Measurements from ENCODE around the gene KLHL14. TPM values are rescaled to one million over a fixed set of nuclear protein-coding genes. Genes with fewer than 3 reads are reported as not detected.

The KLHL14 gene
- total RNA-seq, 4 donors from 2014 or later: 0.27 to 1.2 (median 0.33) TPM

DNA sequence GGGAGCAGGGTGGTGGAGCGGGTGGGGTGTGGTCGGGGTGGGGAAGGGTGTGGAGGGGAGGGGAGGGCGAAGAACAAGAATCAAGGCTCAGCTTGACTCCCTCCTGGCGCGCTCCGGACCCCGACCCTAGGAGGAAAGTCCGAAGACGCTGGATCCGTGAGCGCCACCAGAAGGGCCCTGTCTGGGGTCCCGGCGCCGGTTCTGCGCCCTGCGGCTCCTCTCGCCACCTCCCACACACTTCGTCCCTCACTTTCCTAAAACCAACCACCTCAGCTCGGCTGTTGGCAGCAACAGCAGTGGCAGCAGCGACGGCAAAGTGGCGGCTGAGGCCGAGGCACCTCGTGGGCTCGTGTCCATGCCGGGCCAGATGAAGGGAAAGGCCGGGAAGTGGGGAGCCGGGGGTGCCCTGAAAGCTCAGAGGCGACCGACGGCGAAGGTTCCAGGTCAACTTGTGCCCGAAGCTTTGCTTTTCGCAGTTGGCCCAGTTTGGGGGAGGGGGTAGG lies 2.1 kb downstream of the KLHL14 start:
- peak; percentile 11 for ATAC-seq
- no peaks in the 10 kb centered on the region for H3K9me3 ChIP-seq
- H3K4me3 ChIP-seq: peak overlapping the region in 1 of 2 donors; percentile 52
- peak overlapping the region in 1 of 4 donors; percentile 25 for H3K27ac ChIP-seq
- H3K4me1 ChIP-seq: peaks cover 0 to 40% (median 14%) of the 10 kb centered on the region in 3 donors
- H3K27me3 ChIP-seq: peaks cover 58% of the 10 kb centered on the region
- TF ChIP-seq POLR2AphosphoS5 (IDR thresholded peaks at IDR 0.05) (no peak), EP300 (IDR thresholded peaks at IDR 0.05) (no peak), POLR2A (IDR thresholded peaks at IDR 0.05) (no peak)
- TF ChIP-seq, protein P1, sequence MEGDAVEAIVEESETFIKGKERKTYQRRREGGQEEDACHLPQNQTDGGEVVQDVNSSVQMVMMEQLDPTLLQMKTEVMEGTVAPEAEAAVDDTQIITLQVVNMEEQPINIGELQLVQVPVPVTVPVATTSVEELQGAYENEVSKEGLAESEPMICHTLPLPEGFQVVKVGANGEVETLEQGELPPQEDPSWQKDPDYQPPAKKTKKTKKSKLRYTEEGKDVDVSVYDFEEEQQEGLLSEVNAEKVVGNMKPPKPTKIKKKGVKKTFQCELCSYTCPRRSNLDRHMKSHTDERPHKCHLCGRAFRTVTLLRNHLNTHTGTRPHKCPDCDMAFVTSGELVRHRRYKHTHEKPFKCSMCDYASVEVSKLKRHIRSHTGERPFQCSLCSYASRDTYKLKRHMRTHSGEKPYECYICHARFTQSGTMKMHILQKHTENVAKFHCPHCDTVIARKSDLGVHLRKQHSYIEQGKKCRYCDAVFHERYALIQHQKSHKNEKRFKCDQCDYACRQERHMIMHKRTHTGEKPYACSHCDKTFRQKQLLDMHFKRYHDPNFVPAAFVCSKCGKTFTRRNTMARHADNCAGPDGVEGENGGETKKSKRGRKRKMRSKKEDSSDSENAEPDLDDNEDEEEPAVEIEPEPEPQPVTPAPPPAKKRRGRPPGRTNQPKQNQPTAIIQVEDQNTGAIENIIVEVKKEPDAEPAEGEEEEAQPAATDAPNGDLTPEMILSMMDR (IDR thresholded peaks at IDR 0.05): no peak
- H3K36me3 ChIP-seq: no peaks in the 10 kb centered on the region
- 4% methylated on average over 17 of the region's 34 CpGs; no CpG with 5 or more reads in 1 of the 2 donors for WGBS, 2 donors (ENCODE audit: low coverage in 1 of 2)

DNA sequence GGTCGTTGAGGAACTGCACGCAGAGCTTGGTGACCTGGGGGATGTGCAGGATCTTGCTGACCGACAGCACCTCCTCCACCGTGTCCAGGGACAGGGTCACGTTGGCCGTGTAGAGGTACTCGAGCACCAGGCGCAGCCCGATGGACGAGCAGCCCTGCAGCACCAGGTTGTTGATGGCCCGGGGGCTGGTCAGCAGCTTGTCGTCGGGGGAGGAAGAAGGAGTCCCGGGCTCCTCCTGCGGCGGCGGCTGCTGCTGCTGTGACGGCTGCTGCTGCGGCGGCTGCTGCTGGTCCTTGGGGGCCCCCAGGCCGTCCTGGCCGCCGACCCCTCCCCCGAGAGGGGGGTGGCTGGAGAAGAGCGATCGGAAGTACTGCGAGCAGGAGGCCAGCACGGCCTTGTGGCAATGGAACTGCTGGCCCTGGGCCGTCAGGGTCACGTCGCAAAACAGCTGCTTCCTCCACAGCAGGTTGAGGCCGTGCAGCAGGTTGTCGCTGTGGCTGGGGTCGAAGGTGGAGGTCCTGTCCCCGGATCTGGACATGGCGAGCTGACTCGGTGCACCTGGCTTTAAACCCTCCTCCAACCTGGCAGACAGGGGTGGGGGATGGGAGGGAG lies 2.7 kb downstream of the KLHL14 start:
- Histone ChIP-seq H3K4me1 (peaks cover 0 to 40% (median 14%) of the 10 kb centered on the region in 3 donors), H3K27ac (no peak overlapping the region), H3K4me3 (peak overlapping the region in 1 of 2 donors; percentile 52), H3K27me3 (peaks cover 58% of the 10 kb centered on the region), H3K9me3 (no peaks in the 10 kb centered on the region), H3K36me3 (no peaks in the 10 kb centered on the region)
- TF ChIP-seq POLR2A (IDR thresholded peaks at IDR 0.05) (peak in 1 of 2 donors; percentile 11), EP300 (IDR thresholded peaks at IDR 0.05) (no peak)
- TF ChIP-seq, protein P1 (IDR thresholded peaks at IDR 0.05): no peak
- whole genome bisulfite sequencing, 2 donors (ENCODE audit: low coverage in 1 of 2): 0% methylated on average over 4 to 9 of the region's 37 CpGs
- ATAC-seq: peak; percentile 29

DNA sequence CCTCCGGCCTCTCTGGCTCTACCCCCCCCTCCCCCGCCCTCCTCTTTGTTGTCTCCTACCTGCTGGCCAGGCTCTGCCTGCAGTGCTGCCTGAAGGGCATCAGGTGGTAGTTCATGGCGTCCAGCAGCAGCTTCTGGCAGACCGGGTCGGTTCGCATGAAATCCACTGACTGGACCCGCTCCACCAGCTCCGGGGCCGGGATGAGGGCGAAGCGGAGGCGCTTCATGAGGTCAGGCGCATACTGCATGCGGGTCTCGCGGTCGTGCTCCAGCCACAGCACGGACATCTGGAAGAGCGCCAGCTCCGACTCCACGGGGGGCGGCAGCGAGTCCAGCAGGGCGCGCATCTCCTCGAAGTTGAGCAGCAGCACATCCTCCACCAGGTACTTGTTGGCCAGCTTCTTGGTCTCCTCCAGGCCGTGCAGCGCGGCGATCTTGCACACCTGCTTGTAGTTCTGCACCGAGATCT lies 3.2 kb downstream of the KLHL14 start:
- H3K4me3 ChIP-seq: peak overlapping the region in 1 of 2 donors; percentile 52

DNA sequence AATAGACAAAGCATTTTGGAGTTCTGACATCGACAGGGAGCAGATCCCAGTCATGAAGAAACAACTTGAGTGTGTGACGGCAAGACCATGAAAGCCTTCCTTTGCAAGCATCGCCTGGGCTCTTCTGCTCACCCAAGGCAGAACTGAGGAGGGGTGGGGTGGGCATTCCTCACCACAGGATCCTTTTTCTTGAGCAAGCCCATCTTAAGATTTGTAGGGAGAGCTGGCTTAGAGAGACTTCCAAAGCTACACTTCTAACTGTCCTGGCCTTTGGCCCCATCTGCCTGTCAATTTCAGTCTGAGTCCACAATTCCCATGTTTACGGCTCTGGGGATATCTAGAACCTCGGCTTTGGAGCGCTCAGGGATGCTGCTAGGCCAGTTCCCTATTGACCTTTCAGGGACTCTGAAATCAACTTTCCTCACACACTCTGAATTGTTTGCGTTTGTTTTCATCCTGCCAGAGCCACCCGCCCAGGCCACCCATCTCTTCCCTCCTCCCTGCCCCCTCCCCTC lies 3.7 kb downstream of the KLHL14 start:
- H3K4me1 ChIP-seq: peaks cover 0 to 40% (median 14%) of the 10 kb centered on the region in 3 donors
- peaks cover 58% of the 10 kb centered on the region for H3K27me3 ChIP-seq
- no peaks in the 10 kb centered on the region for H3K36me3 ChIP-seq
- 67% methylated on average over 7 of the region's 8 CpGs; no CpG with 5 or more reads in 1 of the 2 donors for WGBS, 2 donors (ENCODE audit: low coverage in 1 of 2)
- ATAC-seq: no peak
- no peak overlapping the region for H3K4me3 ChIP-seq
- no peak for TF ChIP-seq POLR2AphosphoS5 (IDR thresholded peaks at IDR 0.05)
- TF ChIP-seq, protein P1 (IDR thresholded peaks at IDR 0.05): no peak
- TF ChIP-seq POLR2A (IDR thresholded peaks at IDR 0.05): no peak
- no peak for TF ChIP-seq EP300 (IDR thresholded peaks at IDR 0.05)
- no peaks in the 10 kb centered on the region for H3K9me3 ChIP-seq
- H3K27ac ChIP-seq: no peak overlapping the region

More for the DNA sequence above, 3.2 kb downstream of the KLHL14 start:
- WGBS, 2 donors (ENCODE audit: low coverage in 1 of 2): 8% methylated on average over 8 of the region's 31 CpGs; no CpG with 5 or more reads in 1 of the 2 donors
- ATAC-seq: peak; percentile 12
- Histone ChIP-seq H3K27ac (no peak overlapping the region), H3K27me3 (peaks cover 58% of the 10 kb centered on the region), H3K4me1 (peaks cover 0 to 40% (median 14%) of the 10 kb centered on the region in 3 donors), H3K36me3 (no peaks in the 10 kb centered on the region), H3K9me3 (no peaks in the 10 kb centered on the region)
- TF ChIP-seq POLR2A (IDR thresholded peaks at IDR 0.05) (no peak), POLR2AphosphoS5 (IDR thresholded peaks at IDR 0.05) (no peak), EP300 (IDR thresholded peaks at IDR 0.05) (no peak)
- TF ChIP-seq, protein P1 (IDR thresholded peaks at IDR 0.05): no peak
